Muscle layer of duodenum (tissue), 2 donors: Measurements from ENCODE around the gene SHC2.

ENCODE experiments used
- H3K27ac ChIP-seq: one replicate; pipeline ENCODE4 v1.7.0; 2013; ENCODE audit warnings: mild to moderate bottlenecking, low read length
- H3K27me3 ChIP-seq: one replicate; pipeline ENCODE4 v1.7.0; 2013; ENCODE audit warnings: low read depth, mild to moderate bottlenecking, control low read depth, low read length
- H3K36me3 ChIP-seq, 2 donors: one replicate each; pipeline ENCODE4 v1.7.0; 2013; ENCODE audit warnings: low read length in 2 of 2, control low read depth in 1 of 2, mild to moderate bottlenecking in 1 of 2; ENCODE audit not compliant: insufficient read depth in 2 of 2, control insufficient read depth in 1 of 2
- H3K4me1 ChIP-seq, 2 donors: one replicate each; pipeline ENCODE4 v1.7.0; 2013; ENCODE audit warnings: low read length in 2 of 2, mild to moderate bottlenecking in 2 of 2, control low read depth in 1 of 2, moderate library complexity in 1 of 2; ENCODE audit not compliant: insufficient read depth in 2 of 2, control insufficient read depth in 1 of 2
- H3K4me3 ChIP-seq, 2 donors: one replicate each; pipeline ENCODE4 v1.7.0; 2013; ENCODE audit warnings: low read length in 2 of 2, low read depth in 1 of 2, mild to moderate bottlenecking in 1 of 2
- H3K9me3 ChIP-seq, 2 donors: one replicate each; pipeline ENCODE4 v1.7.0; 2013; ENCODE audit warnings: low read length in 2 of 2, control low read depth in 1 of 2, mild to moderate bottlenecking in 1 of 2; ENCODE audit not compliant: control insufficient read depth in 1 of 2
- donor health status: healthy.

Gene SHC2

DNA sequence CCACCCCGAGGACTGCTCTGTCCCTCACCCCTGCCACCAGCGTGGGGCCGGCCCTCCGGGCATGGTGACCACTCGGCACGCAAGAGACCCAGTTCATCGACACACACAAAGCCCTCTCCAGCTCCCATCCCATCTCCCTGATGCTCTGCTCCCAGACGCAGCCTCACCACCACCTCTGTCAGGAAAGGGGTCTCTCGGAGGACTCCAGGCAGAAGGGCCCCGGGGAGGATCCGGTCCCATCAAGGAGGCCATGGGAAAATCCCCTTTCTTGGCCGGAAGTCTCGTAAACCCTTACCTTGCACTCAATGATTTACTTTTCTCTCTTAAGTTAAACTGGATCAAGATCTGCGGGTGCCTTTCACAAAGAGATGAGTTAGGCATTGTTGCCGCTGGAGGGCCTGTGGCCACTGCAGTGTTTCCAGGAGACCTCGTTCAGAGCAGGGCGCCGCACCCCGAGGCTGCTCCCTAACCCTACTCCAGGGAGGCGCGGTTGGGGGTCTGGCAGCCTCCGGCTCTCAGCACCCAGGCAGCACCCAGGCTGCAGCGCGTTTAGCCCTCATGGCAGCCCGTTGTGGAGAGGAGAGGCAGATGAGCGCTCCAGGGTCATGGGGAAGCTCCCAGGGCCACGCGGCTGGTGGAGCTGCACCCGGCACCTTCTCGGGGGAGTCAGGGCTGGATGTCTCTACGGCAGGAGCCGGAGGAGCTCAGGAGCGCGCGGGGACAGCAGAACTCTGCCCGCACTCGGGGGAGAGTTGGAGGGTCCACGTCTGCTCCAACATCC lies 82.8 kb downstream of the SHC2 start:
- no peaks in the 10 kb centered on the region for H3K36me3 ChIP-seq
- H3K4me1 ChIP-seq: no peaks in the 10 kb centered on the region
- peaks cover 10% of the 10 kb centered on the region for H3K27me3 ChIP-seq
- no peak overlapping the region for H3K27ac ChIP-seq
- no peak overlapping the region for H3K4me3 ChIP-seq
- no peaks in the 10 kb centered on the region for H3K9me3 ChIP-seq

DNA sequence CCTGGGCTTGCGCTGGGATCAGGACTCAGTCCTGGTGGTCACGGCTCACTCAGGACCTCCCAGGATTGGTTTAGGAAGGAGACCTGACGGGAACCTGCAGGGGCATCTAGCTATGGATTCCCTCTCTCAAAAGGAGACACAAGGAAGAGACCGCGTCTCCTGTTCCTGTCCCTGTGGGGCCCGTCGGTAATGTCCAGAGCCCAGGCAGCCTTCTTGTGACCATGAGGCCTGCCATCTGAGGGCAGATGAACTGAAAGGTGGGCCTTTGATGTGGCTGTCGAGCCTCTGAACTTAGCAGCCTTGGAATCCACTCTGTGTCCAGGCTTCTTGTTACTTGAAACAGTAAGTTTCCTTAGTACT lies 84.7 kb downstream of the SHC2 start:
- Histone ChIP-seq H3K36me3 (no peaks in the 10 kb centered on the region), H3K4me1 (no peaks in the 10 kb centered on the region), H3K4me3 (no peak overlapping the region), H3K9me3 (no peaks in the 10 kb centered on the region), H3K27ac (no peak overlapping the region), H3K27me3 (peaks cover 4% of the 10 kb centered on the region)

DNA sequence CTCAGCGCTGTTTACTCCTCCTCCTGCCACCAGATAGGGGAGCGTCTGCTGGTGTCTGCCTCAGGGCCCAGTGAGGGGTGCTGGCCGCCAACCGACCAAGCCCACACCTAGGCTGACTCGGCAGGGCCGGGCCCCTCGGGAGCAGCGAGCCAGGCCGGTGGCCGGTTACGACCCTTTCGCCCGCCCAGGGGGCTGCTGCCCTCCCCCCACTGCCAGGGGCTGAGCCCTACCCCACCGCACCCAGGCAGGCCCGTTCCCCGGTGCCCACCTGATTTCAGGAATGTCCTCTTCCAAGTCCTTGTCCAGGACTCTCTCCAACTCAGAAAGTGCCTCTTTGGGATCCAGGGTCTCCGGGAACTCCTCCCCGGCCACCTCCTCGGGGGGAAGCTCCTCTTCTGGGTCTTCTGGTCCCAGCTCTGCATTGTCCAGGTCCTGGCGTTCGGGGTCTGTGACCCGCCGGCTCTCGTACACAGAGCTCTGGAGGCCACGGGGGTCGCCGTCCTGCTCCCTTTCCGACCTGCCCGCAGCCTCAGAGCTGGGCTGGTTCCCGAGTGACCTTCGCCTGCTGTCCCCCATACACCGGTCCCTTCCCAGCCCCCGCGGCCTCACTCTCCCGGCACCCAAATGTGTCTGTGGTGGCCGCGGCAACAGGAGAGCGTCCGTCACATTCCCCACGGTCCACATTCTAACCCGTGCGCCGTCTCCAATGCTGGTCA lies 85.3 kb downstream of the SHC2 start:
- Histone ChIP-seq H3K9me3 (no peaks in the 10 kb centered on the region), H3K4me1 (no peaks in the 10 kb centered on the region), H3K27ac (no peak overlapping the region), H3K4me3 (no peak overlapping the region), H3K27me3 (peaks cover 4% of the 10 kb centered on the region), H3K36me3 (no peaks in the 10 kb centered on the region)

DNA sequence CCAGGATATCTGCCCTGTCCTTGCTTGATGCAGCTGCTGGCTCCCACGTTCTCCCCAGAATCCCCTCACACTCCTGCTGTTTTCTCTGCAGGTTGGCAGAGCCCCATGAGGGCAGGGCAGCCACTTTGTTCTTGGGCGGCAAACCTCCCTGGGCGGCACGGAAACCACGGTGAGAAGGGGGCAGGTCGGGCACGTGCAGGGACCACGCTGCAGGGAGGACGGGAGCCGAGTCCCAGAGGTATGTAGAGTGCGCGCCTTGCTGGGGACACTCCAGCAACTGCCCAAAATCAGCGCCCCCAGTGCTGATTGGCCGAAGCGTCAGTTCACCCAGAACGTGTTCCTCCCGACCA lies 86.0 kb downstream of the SHC2 start:
- no peak overlapping the region for H3K4me3 ChIP-seq
- peaks cover 4% of the 10 kb centered on the region for H3K27me3 ChIP-seq

DNA sequence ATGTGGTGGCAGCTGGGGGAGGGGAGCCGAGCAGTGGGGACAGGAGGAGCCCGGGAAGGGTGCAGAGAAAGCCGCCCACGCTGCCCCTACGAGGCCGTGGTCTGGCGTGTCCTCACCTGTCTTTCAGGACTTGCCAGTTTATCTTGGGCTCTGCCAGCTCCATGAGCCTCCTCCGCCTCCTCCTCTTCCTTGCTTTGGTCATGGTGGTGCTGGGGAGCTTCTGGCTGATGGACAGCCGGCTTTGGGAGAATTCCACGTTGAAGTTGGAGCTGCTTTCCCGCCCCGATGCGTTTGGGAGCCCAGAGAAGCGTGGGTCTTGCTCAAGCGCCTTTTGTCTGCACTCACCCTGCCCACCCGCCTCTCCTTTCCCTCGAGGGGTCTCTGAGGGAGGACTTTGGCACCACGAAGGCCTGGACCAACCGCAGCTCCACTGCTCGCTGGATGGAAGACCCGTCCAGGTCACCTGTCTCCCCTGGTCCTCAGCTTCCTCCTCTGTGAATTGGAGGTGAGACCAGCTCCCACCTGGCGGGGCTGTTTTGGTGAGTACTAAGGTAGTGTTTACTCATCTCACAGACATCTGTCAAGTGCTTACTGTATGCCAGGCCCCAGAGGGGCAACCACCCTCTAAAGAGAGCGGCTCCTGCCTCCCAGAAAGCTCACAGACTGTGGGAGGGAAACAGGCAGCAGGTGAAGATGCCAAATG lies 86.5 kb downstream of the SHC2 start:
- H3K9me3 ChIP-seq: no peaks in the 10 kb centered on the region
- no peaks in the 10 kb centered on the region for H3K36me3 ChIP-seq
- peaks cover 4% of the 10 kb centered on the region for H3K27me3 ChIP-seq
- no peak overlapping the region for H3K27ac ChIP-seq
- H3K4me3 ChIP-seq: no peak overlapping the region
- no peaks in the 10 kb centered on the region for H3K4me1 ChIP-seq

More for the DNA sequence above, 86.0 kb downstream of the SHC2 start:
- H3K27ac ChIP-seq: no peak overlapping the region
- no peaks in the 10 kb centered on the region for H3K4me1 ChIP-seq
- no peaks in the 10 kb centered on the region for H3K9me3 ChIP-seq
- no peaks in the 10 kb centered on the region for H3K36me3 ChIP-seq

DNA sequence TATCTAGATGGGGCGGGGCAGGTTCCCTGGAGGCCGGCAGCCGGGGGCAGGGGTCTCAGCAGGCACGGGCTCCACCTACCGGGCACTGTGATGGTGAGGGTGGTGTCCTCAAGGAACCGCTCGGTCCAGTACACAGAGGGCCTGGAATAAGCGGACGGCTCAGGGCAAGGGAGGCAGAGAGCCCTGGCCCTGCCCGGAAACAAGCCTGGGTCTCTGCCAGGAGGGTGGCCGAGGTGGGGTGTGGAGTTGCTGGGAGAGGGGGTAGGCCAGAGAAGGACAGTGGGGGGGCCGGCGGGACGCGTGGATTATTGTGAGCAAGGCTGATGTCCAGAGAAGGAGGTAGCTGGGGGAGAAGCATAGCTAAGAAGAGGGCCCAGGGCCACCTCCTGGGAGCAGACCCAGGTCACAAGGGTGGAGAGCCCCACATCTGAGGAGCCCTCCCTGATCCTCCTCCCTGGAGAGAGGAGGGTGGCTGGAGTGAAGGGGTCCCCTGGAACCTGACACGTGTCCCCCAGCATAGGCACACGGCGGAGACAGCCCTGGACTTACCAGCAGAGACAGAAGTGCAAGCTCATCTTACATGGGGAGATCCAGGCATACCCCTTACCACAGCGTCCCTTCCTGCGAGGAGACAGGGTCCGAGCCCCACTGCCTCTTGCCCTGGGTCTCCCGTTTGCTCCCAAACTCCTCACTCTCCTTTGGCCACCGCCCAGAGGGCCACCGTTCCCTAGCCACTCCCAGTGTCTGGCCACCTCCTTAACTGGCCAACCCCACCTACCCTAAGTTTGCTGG lies 87.2 kb downstream of the SHC2 start:
- no peaks in the 10 kb centered on the region for H3K36me3 ChIP-seq
- no peak overlapping the region for H3K27ac ChIP-seq
- no peaks in the 10 kb centered on the region for H3K4me1 ChIP-seq
- H3K4me3 ChIP-seq: no peak overlapping the region
- H3K27me3 ChIP-seq: peaks cover 4% of the 10 kb centered on the region
- no peaks in the 10 kb centered on the region for H3K9me3 ChIP-seq

DNA sequence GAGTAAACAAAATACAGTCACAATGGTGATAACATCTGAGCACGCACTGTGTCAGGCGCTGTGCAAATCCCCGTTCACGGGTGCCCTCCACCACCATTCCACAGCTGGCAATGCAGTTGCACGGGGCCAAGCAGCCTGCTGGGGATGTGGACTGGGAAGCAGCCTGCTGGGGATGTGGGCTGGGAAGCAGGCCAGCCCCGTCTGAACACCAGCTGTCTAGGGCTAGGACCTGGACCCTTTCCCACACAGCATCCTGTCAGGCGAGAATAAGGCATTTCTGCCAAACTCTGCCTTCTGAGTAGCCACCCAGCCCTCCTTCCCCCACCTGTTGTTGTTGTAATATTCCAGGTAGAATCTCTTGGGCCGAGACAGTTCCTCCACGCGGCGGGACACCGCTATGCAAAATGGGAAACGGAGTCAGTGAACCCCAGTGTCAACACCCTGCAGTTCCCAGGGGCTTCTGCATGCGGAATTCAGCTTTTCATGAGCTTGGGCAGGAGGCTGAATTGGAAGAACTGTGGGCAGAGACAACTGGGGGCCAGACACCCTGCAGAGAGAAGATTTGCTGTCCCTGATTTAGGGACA lies 88.4 kb downstream of the SHC2 start:
- no peaks in the 10 kb centered on the region for H3K9me3 ChIP-seq
- H3K4me1 ChIP-seq: no peaks in the 10 kb centered on the region
- no peak overlapping the region for H3K27ac ChIP-seq
- no peaks in the 10 kb centered on the region for H3K36me3 ChIP-seq
- H3K27me3 ChIP-seq: peaks cover 4% of the 10 kb centered on the region
- H3K4me3 ChIP-seq: no peak overlapping the region

DNA sequence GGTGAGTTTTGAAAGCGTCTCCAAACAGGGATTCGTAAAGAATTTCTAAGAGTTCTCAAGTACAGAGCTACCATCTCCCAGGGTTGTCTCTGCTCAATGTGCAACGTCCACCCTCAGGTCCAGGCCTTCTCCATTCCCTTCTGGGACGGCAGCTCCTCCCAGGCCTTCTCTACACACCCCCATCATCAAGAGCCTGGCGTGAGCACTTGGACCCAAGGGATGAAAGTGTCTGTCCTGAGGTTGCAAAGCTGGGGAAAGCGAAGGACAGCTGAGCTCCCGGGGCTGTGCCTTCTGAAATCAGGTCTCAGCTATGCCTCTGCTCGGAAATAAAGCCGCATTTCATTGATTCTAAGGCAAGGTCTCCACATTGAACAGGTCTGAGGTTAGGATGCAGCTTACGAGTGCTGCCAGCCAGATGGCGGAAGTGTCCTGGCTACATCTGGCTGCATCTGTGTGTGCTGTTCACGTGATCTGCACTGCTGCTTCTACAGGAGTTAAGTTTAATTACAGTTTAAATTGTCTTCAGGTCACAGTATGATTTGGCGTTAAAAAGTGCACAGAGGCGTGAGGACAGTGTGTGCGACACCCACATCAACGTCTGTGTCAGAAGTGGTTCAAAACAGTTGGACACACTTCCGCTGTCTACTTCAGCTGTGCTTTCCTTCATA lies 89.2 kb downstream of the SHC2 start:
- Histone ChIP-seq H3K9me3 (no peaks in the 10 kb centered on the region), H3K4me3 (no peak overlapping the region), H3K27me3 (peaks cover 4% of the 10 kb centered on the region), H3K27ac (no peak overlapping the region), H3K4me1 (no peaks in the 10 kb centered on the region), H3K36me3 (no peaks in the 10 kb centered on the region)

DNA sequence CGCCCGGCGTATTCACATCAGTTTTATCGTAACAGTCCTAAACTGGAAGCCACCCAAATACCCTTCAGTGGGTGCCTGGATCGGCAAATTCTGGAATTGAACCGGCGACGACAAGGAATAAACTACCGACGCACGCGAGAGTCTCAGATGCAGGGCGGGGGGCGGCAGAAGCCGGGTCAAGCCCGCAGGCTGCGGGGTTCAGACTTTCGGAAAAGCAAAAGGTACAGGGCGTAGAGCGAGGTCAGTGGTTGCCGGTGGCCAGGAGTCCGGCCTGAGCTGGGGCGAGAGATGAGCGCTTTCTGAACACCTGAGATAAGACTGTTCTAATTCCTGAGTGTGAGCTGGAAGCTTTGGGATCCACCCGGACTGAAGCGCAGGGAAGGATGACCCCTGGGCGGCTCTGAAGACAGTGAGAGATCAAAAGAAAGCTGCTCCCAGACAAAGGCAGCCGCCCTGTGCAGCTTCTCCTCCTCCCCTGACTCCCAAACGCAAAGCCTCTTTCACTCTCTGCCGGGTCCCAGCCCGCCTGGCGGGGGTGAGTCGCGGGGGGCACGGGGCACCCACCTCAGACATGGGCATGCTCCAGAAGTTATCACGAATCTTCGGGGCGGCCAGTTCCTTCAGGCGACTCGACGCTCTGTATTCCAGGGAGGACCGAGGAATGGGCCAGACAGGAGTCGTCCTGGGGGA lies 90.0 kb downstream of the SHC2 start:
- H3K4me3 ChIP-seq: no peak overlapping the region

DNA sequence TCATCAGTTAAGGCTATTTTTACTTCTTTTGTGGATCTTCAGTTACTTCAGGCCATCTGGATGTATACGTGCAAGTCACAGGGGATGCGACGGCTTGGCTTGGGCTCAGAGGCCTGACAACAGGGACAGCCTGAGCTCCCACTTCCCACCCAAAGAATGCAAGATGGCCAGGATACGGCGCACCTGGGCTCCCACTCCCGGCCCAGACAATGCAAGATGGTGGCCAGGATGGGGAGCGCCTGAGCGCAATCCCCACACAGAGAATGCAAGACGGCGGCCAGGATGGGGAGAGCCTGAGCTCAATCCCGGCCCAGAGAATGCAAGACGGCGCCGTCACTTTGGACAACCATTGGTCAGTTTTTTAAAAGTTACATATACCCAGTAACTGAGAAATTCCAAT lies 91.0 kb downstream of the SHC2 start:
- Histone ChIP-seq H3K4me3 (no peak overlapping the region), H3K27me3 (peaks cover 4% of the 10 kb centered on the region), H3K9me3 (no peaks in the 10 kb centered on the region), H3K27ac (no peak overlapping the region), H3K4me1 (no peaks in the 10 kb centered on the region), H3K36me3 (no peaks in the 10 kb centered on the region)

More for the DNA sequence above, 90.0 kb downstream of the SHC2 start:
- no peaks in the 10 kb centered on the region for H3K4me1 ChIP-seq
- H3K36me3 ChIP-seq: no peaks in the 10 kb centered on the region
- peaks cover 4% of the 10 kb centered on the region for H3K27me3 ChIP-seq
- no peak overlapping the region for H3K27ac ChIP-seq
- no peaks in the 10 kb centered on the region for H3K9me3 ChIP-seq
